GM12872 (cell line): ENCODE measurements around the gene RCE1.

Experiments used
- TF ChIP-seq, protein P1 (sequence below): IDR thresholded peaks from 3 replicates; pipeline ENCODE4 v1.5.1; 2011; ENCODE audit warnings: low read depth, mild to moderate bottlenecking, low read length, moderate library complexity; ENCODE audit not compliant: insufficient read depth

RCE1 gene

DNA sequence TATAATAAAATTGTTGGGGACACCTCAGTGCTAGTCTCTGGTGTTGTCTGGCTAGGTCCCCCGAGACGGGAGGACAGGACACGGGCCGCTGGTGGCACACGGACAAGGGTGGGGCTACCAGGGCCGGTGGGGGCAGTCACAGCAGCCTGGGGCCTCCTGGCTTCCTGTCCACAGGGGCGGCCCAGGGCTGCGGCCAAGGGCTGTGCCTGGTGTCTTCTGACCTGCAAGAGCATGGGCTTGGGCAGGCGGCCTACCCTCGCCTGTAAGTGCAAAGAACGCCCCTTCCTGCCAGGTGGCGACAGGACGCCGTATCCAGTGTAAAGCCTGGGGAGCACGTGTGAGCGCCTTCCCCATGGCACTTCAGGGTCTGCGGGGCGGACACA, 17.2 kb downstream of the RCE1 start:
- TF ChIP-seq, protein P1, sequence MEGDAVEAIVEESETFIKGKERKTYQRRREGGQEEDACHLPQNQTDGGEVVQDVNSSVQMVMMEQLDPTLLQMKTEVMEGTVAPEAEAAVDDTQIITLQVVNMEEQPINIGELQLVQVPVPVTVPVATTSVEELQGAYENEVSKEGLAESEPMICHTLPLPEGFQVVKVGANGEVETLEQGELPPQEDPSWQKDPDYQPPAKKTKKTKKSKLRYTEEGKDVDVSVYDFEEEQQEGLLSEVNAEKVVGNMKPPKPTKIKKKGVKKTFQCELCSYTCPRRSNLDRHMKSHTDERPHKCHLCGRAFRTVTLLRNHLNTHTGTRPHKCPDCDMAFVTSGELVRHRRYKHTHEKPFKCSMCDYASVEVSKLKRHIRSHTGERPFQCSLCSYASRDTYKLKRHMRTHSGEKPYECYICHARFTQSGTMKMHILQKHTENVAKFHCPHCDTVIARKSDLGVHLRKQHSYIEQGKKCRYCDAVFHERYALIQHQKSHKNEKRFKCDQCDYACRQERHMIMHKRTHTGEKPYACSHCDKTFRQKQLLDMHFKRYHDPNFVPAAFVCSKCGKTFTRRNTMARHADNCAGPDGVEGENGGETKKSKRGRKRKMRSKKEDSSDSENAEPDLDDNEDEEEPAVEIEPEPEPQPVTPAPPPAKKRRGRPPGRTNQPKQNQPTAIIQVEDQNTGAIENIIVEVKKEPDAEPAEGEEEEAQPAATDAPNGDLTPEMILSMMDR = no peak

DNA sequence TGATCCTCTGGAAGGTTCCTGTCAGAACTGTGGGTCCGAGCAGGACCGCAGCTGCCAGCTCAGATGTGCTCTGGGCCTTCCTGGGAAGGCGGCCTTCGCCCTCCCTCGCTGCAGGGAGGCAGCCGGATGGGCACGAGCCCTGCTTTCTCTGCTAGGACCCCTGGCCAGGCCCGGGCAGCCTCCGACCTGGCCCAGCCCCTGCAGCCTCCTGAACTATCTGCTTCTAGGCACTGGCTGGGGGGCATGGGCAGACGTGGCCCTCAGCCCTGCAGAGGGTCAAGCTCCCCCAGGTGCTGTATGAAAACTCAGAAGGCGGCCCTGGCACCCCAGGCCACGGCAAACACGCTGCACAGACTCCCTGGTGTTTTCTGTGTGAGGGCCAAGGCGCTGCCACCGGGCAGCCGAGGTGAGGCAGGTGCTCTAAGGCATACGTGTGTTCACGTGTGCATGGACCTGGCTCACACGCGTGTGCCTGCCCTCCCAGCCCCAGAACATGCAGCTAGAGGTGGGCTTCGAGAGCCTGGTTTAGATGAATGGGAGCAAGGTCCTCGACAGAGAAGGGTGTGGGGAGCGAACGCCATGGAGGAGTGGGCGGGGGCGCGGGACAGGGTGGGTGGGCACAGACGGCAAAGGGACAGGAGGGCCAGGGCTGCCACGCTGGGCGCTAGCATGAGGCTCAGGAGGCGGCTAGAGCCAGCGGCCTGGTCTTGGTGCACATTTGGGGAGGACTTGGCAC, 18.0 kb downstream of the RCE1 start:
- TF ChIP-seq, protein P1 = no peak

DNA sequence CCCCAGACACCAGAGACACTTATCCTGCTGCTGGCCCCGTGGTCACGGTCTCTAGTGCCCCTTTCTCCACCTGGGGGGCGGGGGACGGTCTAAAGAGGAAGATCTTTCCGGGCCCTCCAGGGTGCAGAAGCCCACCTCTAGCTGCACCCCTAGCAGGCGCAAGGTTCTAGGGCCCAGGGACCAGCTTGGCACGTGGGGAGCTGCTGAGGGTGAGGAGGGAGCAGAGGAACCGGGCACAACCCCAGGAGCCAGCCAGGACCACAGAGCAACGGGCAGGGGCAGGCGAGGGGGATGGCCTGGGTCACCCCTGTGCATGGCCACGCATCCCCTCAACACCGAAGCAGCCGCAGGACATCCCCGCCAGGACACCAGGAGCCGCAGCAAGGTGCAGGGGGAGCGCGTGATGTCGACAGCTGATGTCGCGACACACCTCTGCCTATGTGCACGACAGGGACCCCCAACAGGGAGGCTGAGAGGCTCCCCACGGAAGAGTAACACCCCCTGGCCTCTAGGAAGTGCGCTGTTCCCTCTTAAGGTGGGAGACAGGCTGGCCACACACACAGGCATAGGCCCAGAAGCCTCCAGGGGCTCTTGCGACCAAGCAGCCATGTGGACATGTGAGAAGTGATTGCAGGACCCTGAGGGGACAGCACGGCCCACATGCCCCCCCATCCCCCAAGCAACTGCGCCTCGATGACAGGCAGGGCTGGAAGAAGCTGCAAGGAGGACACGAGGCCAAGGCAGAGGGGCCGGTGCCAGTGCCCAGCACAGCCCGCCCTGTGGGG, 18.7 kb downstream of the RCE1 start:
- TF ChIP-seq, protein P1 = no peak

DNA sequence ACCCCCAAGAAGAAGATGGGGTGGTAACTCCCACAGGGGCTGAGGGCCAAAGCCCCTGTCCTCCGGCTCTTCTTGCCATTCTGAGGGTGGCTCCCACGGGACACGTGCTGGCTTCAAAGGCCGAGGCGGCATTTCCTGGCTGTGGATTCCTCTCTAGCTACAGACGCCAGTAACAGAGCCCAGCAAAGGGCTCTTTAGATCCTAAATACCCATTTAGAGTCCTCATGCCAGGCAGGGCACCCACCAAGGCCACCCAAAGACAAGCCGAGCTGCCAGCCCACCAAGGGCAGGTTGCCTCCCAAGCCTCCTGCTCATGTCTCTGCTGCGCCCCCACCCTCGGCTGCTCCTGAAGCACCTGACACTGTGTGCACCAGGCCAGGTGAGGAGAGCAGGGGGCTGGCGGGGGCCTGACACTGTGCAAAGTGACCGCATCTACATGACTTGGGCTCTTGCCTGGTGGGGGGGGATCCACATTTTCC, 19.4 kb downstream of the RCE1 start:
- TF ChIP-seq, protein P1 = no peak

DNA sequence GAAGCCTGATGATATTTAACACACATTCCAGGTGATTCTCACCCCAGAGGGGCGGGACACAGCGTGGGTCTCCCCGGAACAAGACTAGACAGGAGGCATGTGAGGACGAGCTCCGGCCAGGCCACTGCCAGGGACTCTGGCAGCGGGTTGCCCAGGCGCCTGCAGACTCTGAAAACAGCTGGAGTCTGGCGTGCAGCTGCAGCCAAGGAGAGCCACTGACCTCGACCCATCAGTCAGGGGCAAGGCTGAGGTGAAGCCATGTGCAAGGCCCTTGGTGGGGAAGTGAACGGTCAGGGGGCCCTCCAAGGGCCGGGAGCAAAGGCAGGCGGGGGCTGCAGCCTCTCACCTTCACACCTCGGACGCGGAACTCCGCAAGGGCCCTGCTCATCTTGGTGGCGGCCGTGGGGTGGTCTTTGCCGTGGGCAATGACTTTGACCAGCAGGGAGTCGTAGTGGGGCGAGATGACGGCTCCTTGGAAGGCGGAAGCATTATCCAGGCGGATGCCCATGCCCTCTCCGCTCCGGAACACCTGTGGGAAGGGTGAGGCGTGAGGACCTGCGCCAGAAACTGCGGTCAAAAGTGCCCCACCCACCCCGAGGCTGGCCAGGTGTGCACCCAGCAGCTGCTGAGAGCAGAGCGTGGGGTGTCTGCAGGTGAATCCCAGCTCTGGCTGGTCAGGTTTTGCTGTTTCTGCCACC, 20.3 kb downstream of the RCE1 start:
- TF ChIP-seq, protein P1 = no peak

DNA sequence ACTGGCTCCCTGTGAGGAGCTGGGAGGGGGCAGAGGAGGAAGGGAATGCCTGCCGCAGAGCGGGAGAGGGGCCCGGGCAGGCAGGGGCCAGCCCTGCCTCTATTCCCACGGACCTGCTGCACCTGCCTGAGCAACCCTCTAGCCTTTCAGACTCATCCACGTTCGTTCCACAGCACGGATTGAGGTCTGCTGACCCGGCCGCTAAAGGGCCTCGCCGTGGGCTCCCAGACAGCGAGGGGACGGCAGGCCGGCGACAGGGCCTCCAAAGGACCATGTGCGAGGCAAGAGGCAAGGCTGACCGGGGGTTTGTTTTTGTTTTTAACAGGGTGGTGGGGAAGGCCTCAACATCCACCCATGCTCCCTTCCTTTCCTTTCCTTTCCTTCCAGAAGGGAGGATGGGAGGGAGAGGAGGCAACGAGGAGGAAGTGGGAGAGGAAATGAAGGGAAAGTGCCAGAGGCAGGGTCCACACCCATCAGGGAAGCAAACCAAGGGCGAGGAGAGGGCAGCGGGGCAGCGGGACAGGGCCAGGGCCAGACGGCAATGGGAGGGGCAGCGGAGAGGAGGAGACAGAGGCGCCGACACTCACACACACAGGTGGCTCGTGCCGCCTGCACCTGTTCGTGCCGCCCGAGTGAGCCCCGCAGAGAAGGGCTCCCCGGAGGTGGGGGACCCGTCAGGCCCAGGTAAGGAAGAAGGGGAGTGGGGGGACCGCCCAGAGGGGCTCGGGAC, 21.1 kb downstream of the RCE1 start:
- TF ChIP-seq, protein P1 = no peak
